ENCODE results near the gene GKN1.

Gene GKN1

DNA sequence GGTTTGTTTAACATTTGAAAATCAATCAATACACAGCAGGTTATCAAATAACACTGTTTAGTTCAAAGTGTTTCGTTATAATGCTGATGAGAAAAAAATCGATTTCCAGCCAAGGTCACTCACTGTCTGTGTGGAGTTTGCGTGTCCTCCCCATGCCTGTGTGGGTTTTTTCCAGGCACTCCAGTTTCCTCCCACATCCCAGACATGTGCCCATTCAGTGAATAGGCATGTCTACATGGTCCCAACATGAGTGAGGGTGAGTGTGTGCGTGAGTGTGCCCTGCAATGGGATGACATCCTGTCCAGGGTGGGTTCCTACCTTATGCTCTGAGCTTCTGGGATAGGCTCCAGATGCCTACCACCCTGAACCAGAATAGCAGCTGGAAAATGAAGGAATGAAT, 13.1 kb upstream of the GKN1 start:
- no peak for DNase-seq (ENCODE audit: low spot score)

DNA sequence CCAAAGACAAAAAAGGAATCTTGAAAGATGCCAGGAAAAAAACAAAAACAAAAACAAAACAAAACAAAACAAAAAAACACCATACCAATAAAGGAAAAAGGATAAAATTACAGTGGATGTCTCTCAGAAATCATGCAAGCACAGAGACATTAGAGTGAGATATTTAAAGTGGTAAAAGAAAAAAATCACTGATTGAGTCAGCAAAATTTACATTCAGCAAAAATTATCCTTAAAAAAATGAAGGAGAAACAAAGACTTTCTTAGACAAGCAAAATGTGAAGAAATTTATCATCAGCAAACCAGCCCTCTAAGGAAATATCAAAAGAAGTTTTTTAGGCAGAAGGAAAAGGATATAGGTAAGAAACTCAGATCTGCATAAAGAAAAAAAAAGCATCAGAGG, 10.2 kb upstream of the GKN1 start:
- no peak for DNase-seq (ENCODE audit: low spot score)

DNA sequence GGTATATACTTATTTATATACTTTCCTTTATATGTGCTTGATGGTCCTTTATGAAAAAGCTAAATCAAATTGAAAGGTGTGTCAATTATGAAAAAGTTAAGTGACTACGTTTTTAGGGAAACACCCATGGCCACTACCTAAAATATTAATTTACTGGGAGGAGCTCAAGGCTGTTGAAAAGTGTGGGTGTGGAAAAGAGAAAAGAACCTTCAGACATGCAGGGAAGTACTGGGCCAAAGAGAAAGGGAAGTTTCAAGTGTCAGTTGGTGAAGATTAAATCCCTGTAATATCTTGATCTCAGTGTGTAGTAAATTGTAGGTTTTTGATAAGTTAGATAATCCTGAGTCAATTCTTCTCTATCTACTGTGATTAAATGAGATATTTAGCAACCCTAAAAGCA, 6.2 kb upstream of the GKN1 start:
- DNase-seq (ENCODE audit: low spot score) = no peak

DNA sequence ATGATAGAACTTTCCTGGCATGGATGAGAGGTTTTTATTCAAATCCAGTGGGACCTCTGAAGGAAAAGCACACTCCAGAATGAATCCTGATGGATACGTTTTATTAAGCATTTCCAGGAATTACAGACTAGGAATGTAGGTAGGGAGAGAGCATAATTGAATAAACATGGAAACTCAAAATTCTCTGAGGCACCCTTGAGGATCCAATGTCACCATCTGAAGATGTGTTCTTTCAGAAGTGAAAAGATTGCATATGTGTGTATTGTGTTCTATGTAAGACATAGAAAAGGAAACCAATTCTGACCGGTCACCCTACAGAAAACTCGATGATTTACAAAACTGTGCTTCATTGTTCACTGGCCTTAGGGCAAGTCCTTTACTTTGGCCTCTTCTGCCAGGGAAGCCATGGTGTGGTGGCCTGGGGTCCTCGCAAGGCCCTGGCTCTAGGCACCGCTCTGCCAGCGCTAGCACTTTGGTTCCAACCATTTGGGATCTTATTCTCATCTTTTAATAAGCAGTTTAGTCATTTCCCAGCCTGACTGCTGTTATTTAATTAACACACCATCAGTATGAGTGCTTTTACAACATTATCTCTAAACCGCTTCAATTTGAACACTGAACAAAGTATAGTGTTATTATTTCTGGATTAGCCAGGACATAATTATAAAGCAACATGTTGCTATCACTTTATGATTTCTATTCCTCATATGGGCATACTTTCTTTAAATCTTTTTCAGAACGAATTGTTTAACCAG, 4.5 kb upstream of the GKN1 start:
- no peak for DNase-seq (ENCODE audit: low spot score)

DNA sequence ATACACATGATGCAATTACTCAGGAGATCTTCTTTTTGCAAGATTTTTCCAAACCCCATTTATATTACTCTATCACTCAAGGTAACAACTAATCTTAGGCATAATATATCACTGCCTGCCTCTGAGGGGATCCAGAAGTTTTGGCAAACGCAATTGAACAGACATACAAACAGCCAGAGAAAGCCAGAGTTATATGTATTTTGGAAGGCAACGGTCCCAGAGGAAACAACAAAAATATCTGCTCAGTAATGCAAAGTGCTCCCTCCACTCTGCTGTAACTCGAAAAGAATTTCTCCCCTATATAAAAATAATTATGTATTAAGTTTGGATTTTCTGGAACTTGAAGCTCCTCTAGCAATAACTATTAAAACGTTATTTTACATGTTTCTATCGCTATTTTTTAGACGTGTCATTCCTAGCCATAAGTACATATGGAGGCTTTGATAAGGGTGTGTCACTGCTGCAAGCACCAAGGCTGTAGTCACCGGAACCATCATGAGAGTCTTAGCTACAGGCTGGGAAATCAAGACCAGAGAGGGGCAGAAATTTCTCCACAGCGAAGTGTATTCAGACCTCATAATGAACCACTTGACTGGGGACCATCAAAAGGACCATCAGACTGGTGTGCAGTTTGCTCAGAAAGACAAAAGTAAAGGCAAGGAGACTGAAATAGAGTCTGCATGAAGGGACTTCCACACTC, 3.7 kb upstream of the GKN1 start:
- DNase-seq (ENCODE audit: low spot score) = no peak

DNA sequence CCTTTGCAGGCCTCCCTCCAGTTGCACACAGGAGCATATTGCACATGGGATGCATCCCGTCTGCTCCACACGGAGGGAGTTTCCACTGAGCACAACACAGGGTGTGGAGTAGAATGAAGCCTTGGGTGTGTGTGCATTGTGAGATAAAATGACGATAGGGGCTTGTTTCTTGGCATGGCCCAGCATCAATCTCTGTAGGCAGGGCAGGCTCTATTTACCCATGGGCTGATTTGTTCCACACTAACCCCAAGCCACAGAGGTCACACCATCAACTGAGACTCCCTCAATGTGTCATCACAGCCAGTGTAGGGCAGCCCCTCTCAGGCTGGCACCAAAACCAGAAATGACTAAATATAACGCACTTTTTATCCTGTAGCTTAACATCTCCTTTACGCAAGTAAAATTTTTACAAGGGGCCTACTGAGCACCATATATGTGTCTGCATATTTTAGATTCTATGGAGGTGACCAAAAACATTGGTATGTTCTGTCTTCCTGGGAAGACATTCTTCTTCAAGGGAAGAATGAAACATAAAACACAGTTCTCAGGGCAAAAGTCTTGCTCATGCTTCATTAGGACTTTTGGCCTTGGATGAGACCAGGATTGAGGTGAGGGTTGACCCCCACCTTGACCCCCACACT, 2.7 kb upstream of the GKN1 start:
- DNase-seq (ENCODE audit: low spot score) = no peak

DNA sequence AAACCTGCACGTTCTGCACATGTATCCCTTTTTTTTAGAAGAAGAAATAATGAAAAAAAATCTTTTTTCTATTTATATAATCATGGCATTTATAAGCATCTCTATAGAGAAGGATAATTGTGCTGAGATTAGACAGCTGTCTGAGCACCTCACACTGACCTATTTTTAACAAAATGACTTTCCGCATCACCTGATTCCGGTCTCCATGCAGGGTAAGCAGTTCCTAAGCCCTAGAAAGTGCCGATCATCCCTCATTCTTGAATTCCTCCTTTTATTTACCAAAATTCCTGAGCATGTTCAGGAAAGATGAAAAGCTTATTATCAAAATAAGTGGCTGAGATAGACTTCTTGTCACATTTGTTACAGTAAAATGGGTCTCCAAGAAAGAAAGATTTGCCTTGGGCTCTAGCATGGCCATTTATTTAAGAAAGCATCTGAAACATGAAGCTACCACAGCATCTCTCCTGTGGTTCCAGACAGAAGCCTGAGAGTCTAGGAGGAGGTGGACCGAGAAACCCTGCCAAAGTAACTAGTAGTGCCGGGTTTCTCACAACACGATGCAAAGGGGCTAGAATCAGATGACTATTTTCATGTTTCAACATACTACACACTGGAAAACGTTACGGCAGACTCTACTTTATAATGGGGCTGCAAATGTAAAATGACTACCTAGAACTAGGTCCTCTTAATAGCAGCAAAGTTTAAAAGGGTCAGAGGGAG, 670 bp downstream of the GKN1 start:
- no peak for DNase-seq (ENCODE audit: low spot score)

DNA sequence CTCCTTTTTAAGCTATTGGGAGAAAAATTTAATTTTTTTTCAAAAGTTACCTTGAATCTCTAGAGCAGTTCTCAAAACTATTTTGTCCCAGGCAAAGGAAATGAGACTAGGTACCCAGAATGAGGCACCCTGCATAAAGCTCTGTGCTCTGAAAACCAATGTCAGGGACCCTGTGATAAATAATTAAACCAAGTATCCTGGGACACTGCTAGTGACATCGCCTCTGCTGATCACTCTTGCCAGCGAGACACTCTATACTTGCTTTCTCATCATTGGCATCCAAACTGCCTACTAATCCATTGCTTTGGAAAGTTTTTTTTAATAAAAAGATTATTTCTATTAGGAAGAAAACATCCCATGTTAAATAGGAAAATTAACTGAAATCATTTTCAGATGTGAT, 1.4 kb downstream of the GKN1 start:
- DNase-seq (ENCODE audit: low spot score) = no peak

DNA sequence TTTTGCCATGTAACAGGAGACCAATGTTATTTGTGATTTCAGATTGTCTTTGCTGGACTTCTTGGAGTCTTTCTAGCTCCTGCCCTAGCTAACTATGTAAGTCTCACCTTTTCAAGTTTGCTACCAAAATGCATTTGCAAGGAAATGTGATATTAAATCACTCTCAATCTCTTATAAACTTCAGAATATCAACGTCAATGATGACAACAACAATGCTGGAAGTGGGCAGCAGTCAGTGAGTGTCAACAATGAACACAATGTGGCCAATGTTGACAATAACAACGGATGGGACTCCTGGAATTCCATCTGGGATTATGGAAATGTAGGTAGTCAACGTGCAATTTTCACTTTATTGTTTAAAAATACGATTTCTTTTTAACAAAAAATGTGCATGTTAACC, 3.0 kb downstream of the GKN1 start:
- DNase-seq (ENCODE audit: low spot score) = no peak

DNA sequence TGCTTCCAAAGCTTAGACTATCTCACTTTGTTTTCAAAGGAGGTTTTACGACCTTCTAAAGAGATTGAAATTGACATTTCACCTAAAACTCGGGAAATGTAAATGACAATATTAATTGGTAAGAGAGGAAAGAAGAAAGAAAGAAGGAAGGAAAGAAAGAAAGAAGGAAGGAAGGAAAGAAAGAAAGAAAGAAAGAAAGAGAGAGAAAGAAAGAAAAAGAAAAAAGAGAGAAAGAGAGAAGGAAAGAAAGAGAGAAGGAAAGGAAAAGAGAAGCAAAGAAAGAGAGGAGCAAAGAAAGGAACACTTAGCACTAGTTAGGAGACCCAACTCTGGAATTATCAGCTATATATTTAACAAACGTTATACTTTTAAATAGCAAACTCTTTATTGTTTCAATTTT, 3.7 kb downstream of the GKN1 start:
- no peak for DNase-seq (ENCODE audit: low spot score)

DNA sequence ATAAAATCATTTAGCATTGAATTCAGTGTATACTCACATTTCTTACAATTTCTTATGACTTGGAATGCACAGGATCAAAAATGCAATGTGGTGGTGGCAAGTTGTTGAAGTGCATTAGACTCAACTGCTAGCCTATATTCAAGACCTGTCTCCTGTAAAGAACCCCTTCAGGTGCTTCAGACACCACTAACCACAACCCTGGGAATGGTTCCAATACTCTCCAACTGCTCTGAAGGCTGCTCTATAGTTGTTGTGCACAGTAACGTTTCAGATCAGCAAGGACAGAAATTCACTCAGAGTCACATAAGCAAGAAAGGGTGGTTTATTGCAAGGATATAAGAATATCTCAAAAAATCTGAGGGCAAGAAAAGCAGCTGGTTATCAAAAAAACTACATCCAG, 6.5 kb downstream of the GKN1 start:
- DNase-seq (ENCODE audit: low spot score) = no peak

DNA sequence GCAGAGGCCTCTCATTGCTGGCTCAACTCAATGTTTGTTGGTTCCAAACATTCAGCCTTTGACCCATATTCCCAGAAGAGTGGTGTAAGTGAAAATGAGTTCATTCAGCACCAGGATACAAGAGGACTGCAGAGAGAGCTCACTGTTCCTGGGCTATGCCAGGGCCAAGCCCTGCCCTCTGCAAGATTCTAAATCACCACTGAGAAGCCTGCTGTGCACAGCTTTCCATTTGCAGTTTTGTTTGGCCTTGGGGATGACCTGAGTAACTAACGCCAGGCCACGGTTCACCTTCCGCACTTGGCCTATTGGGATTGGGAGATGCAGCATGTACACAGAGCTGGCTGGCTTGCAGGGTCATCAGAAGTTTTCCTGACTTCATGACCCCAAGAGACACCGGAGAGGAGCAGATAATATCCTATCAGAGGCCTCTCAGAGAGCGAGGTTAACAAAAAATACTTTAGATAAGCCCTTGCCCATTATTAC, 12.6 kb downstream of the GKN1 start:
- peak; percentile 23 for DNase-seq (ENCODE audit: low spot score)

DNA sequence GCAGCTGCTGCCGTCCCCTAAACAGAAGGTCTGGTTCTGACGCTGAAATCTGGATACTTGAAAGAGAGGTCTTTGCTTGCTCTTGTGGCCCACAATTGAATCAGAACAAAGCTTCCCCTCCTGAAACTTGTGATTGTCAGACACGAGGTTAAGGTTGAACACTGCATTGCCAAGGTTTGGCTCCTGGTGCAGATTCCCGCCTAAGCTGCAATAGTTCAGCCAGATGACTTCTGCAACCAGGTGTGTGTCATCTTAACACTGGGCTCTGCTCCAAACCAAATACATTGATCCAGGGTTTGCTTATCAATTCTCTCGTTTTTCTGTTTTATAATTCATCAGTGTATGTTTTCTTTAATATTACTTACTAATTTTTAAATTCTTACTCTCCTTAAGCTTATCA, 14.6 kb downstream of the GKN1 start:
- DNase-seq (ENCODE audit: low spot score) = no peak

DNA sequence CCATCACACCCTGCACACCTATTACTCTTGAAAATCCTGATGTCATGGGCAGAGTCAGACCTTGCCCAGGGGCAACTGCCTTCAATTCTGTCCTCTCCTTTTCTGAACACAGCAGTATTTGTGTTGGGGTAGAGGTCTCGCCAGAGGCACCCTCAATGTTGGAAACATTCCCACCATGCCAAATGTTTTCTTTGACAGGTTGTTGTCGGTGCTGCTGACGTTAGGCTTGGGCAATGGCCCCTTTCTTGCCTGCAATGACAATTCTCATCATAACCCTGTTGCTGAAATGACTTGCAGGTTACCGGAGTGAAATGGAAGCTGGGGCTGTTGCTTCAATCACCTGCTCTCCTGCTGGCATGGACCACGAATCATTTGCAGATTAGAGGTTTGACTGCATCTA, 17.9 kb downstream of the GKN1 start:
- no peak for DNase-seq (ENCODE audit: low spot score)

DNA sequence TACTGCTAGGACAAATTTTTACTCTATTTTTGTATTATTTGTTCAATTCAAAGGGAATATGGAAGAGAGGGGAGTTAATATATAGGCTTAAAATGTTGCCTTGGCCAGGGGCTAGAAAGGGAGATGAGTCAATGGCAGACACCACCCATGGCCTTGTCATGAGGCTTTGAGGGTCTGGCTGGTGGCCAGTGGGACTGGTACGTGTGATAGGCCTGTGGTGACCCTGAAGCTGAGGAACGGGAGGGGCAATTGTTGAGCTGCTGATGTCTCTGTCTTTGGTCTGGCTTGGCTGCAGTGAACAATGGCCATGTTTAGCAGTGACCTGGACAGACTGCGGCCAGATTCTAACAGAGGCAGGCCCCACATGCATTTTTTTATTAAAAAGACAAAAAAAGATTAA, 18.5 kb downstream of the GKN1 start:
- no peak for DNase-seq (ENCODE audit: low spot score)

DNA sequence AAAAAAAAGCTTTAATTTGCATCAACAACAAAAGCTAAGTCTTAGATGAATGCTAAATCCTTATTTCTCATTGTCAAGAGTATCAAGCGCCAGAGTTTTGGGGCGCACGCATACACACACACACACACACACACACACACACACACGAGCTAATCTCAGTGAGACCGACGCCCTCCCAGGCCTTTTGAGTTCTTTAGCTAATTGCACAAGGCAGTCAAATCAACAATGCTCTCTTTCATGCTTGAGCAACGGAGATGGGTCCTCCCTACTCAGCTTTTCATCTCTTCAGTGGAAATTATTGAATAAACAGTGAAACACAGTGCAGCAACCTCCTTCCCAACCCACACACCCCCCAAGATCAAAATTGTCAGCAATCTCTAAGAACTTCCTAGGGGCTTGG, 19.2 kb downstream of the GKN1 start:
- no peak for DNase-seq (ENCODE audit: low spot score)

DNA sequence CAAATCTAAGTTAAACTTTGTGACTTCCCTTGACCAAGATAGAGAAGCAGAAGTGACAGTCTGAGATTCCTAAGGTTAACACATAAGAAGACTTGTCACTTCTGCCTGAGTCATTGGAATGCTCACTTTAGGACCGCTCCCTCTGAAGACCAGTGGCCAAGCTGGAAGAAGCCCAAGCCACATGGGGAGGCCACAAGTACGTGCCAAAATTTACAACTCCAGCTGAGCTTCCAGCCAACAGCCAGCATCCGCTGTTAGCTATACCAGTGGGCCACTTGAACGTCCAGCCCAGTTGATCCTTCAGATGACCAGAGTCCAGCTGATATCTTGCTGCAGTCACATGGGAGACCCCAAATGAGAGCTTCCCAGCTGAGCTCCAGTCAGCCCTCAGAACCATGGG, 20.4 kb downstream of the GKN1 start:
- DNase-seq (ENCODE audit: low spot score) = no peak

DNA sequence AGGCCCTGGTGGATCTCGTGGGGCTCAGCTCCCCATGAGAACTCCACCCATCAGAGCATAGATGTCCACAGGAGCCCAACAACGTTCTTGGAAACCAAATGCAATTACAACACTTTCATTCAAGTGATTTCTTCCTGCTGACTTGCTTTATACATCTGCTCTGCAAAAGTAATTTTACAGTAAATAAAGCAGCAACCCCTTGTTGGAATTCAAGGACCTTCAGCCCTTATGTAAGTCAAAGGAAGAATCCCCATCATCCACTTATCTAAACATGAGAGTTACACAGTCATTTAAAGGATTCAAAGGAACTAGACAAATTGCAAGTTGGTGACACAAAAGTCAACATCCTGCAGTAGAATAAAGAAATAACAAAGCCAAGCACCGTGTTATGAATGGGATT, 21.5 kb downstream of the GKN1 start:
- DNase-seq (ENCODE audit: low spot score) = no peak

DNA sequence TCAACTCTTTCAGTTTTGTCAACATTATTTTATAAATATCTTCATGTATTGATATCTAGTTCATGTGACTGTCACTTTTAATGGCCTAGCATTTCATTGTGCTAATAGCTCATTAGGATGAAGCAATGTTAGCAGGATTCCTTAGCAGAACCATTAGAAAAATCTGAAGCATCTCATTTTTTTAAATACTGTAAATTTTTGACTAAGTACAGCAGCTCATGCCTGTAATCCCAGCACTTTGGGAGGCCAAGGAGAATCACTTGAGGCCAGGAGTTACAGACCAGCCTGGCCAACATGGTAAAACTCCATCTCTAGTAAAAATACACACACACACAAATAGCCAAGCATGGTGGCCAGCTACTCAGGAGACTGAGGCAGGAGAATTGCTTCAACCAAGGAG, 23.0 kb downstream of the GKN1 start:
- no peak for DNase-seq (ENCODE audit: low spot score)

DNA sequence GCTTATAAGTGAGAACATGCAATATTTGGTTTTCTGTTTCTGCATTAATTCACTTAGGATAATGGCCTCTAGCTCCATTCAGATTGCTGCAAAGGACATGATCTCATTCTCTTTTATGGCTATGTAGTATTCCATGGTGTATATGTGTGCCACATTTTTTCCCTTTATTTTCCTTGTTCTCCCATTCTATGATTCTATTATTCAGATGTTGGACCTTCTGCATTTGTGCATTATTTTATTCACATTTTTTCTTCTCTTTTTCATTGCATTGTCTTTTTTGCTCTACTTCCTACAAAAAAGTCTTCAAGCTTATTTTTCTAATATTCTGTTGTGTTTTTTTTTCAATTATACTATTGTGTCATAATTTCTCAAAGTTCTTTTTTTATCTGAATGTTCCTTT, 27.4 kb downstream of the GKN1 start:
- DNase-seq (ENCODE audit: low spot score) = no peak

DNA sequence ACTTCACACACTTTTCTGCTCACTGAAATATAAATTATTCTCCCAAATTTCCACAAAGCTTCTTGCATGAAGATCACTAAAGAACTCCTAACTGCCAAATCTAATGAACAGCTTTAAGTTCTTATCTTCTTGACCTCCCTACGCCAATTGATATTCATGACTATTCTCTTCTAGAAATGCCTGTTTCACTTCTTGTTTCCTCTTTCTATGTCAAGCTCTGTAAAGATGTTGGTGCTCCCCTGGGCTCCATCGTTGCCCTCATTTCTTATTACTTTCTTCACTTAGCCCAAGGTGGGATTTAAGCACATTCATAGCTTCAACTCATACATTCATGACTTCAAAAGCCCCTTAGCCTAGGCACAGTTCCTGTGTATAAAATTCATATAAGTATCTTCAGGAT, 29.3 kb downstream of the GKN1 start:
- DNase-seq (ENCODE audit: low spot score) = no peak

DNA sequence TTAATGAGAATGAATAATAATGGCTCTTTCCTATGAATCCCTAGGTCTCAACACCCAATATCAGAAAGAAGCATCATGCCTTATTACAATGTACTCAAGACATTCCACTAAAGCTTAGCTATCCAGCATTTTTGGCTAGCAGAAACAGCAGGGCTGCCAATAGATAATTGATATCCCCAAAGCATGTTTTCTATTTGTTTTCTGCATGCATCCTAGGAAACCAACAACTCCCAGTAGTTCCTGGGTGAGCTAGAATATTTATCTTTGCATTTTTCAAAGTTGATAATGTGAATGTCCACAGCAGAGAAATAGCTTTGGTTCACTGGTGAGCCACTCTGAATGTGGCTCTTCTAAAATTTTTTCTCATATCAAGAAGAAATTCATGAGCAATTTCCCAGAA, 32.7 kb downstream of the GKN1 start:
- no peak for DNase-seq (ENCODE audit: low spot score)

DNA sequence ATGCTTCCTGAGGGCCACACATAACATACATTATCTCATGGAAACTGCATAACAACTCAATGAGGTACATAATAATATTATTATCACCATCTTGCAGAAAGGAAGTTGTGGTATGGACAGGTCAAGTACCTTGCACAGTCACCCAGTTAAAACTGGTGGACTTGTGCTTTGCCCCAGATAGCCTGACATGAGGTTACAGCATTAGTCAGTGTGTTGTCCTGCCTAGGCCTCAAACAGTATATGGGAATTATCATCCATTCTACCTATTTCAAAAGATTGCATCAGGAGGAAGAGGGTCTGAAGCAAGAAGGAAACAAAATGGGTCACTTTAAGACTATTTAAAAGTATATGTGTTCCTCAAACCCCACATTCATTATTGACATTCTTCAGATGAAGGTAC, 33.2 kb downstream of the GKN1 start:
- no peak for DNase-seq (ENCODE audit: low spot score)

Data from globus pallidus (tissue), 1 donor.